Mesenchymal stem cell (in vitro differentiated cells and primary cell): ENCODE results near the gene IGSF8.

Experiments
- DNase-seq: peaks from one replicate; pipeline ENCODE4 v3.0.0-alpha.2; 2013
- H2AFZ ChIP-seq: one replicate; pipeline ENCODE4 v1.6.1; 2013; ENCODE audit warnings: low read depth, mild to moderate bottlenecking, control low read depth, inconsistent platforms, low read length, moderate library complexity
- H2AK5ac ChIP-seq: 2 replicates; pipeline ENCODE4 v1.6.1; 2013; ENCODE audit warnings: low read length, moderate library complexity, mild to moderate bottlenecking, inconsistent platforms; ENCODE audit not compliant: severe bottlenecking
- H2BK120ac ChIP-seq: one replicate; pipeline ENCODE4 v1.6.1; 2013; ENCODE audit warnings: low read depth, mild to moderate bottlenecking, inconsistent platforms, low read length, moderate library complexity
- H2BK12ac ChIP-seq, 2 experiments: one replicate each; pipeline ENCODE4 v1.6.1; 2013; ENCODE audit warnings: inconsistent platforms in 2 of 2, low read length in 2 of 2, mild to moderate bottlenecking in 2 of 2, moderate library complexity in 2 of 2, control low read depth in 1 of 2
- H2BK15ac ChIP-seq: one replicate; pipeline ENCODE4 v1.6.1; 2013; ENCODE audit warnings: mild to moderate bottlenecking, low read depth, inconsistent platforms; ENCODE audit not compliant: poor library complexity, severe bottlenecking
- H2BK5ac ChIP-seq: 2 replicates; pipeline ENCODE4 v1.6.1; 2013; ENCODE audit warnings: low read depth, mild to moderate bottlenecking, low read length, control low read depth, inconsistent platforms; ENCODE audit not compliant: poor library complexity, severe bottlenecking
- H3K14ac ChIP-seq, 2 experiments: one replicate each; pipeline ENCODE4 v1.6.1; 2013; ENCODE audit warnings: inconsistent platforms in 2 of 2, low read length in 2 of 2, control low read depth in 1 of 2, mild to moderate bottlenecking in 1 of 2, moderate library complexity in 1 of 2
- H3K18ac ChIP-seq, 2 experiments: one replicate each; pipeline ENCODE4 v1.6.1; 2013; ENCODE audit warnings: inconsistent platforms in 2 of 2, low read length in 2 of 2, control low read depth in 1 of 2, low read depth in 1 of 2, mild to moderate bottlenecking in 1 of 2
- H3K23ac ChIP-seq, 2 experiments: one replicate each; pipeline ENCODE4 v1.6.1; 2013; ENCODE audit warnings: inconsistent platforms in 2 of 2, low read length in 2 of 2, mild to moderate bottlenecking in 2 of 2, moderate library complexity in 2 of 2, control low read depth in 1 of 2
- H3K27ac ChIP-seq: 2 replicates; pipeline ENCODE4 v1.5.1; 2013; ENCODE audit warnings: mild to moderate bottlenecking, moderate library complexity, low read length, control low read depth, inconsistent platforms; ENCODE audit not compliant: poor library complexity, severe bottlenecking
- H3K27me3 ChIP-seq, 2 experiments: 2 replicates each; pipeline versions ENCODE4 v1.6.1 to v1.7.0; 2013; ENCODE audit warnings: low read length in 2 of 2, mild to moderate bottlenecking in 2 of 2, moderate library complexity in 2 of 2, control low read depth in 1 of 2, inconsistent platforms in 1 of 2; ENCODE audit not compliant: control insufficient read depth in 1 of 2, insufficient read depth in 1 of 2
- H3K36me3 ChIP-seq, 2 experiments: 2 replicates each; pipeline versions ENCODE4 v1.6.1 to v1.7.0; 2013; ENCODE audit warnings: low read length in 2 of 2, control low read depth in 1 of 2, inconsistent platforms in 1 of 2, low read depth in 1 of 2, mild to moderate bottlenecking in 1 of 2; ENCODE audit not compliant: insufficient read depth in 2 of 2, control insufficient read depth in 1 of 2
- H3K4ac ChIP-seq, 2 experiments: one replicate each; pipeline ENCODE4 v1.6.1; 2013; ENCODE audit warnings: inconsistent platforms in 2 of 2, low read length in 2 of 2, mild to moderate bottlenecking in 2 of 2, moderate library complexity in 2 of 2, control low read depth in 1 of 2, low read depth in 1 of 2
- H3K4me1 ChIP-seq: 2 replicates; pipeline ENCODE4 v1.6.1; 2013; ENCODE audit warnings: low read depth, low read length, control low read depth; ENCODE audit not compliant: control insufficient read depth, insufficient read depth
- H3K4me2 ChIP-seq: 2 replicates; pipeline ENCODE4 v1.6.1; 2013; ENCODE audit warnings: low read length, mild to moderate bottlenecking, inconsistent platforms; ENCODE audit not compliant: poor library complexity, severe bottlenecking
- H3K4me3 ChIP-seq, 2 experiments: 2 replicates each; pipeline versions ENCODE4 v1.5.1 to v1.7.0; 2013; ENCODE audit warnings: low read length in 2 of 2, mild to moderate bottlenecking in 2 of 2, control low read depth in 1 of 2, low read depth in 1 of 2; ENCODE audit not compliant: insufficient read depth in 1 of 2
- H3K79me1 ChIP-seq: replicated peaks from 2 replicates; pipeline ENCODE4 v1.6.1; 2013; ENCODE audit warnings: mild to moderate bottlenecking, control low read depth, low read length, inconsistent platforms; ENCODE audit not compliant: poor library complexity, severe bottlenecking
- H3K9ac ChIP-seq: 2 replicates; pipeline ENCODE4 v1.7.0; 2013; ENCODE audit warnings: mild to moderate bottlenecking, low read length, moderate library complexity
- H3K9me3 ChIP-seq: 2 replicates; pipeline ENCODE4 v1.7.0; 2013; ENCODE audit warnings: mild to moderate bottlenecking, low read length; ENCODE audit not compliant: control insufficient read depth
- H4K8ac ChIP-seq: one replicate; pipeline ENCODE4 v1.6.1; 2013; ENCODE audit warnings: inconsistent platforms, mild to moderate bottlenecking, low read length, moderate library complexity
- H4K91ac ChIP-seq: one replicate; pipeline ENCODE4 v1.6.1; 2013; ENCODE audit warnings: mild to moderate bottlenecking, low read length, inconsistent platforms
- WGBS: methylation state at CpG from one replicate; pipeline ENCODE4 v1.1.7; 2013; ENCODE audit warnings: mixed read lengths; 5-methylcytosine and 5-hydroxymethylcytosine counted together

IGSF8 gene

GRCh38 chr1:160097151-160097910 is 1.1 kb downstream of the IGSF8 start:
- H2BK15ac ChIP-seq = no peak overlapping the region
- no peak overlapping the region for H2AK5ac ChIP-seq
- H2BK5ac ChIP-seq = no peak overlapping the region
- H3K4ac ChIP-seq = no peak overlapping the region
- H2BK12ac ChIP-seq = no peak overlapping the region
- H4K8ac ChIP-seq = no peak overlapping the region
- H3K18ac ChIP-seq = no peak overlapping the region
- H2BK120ac ChIP-seq = no peak overlapping the region
- peaks cover 7 to 28% of the 10 kb centered on the region in 2 experiments for H3K36me3 ChIP-seq
- peaks cover 16% of the 10 kb centered on the region for H3K79me1 ChIP-seq
- peak overlapping the region; percentile 79 for H3K4me2 ChIP-seq
- H3K9me3 ChIP-seq = no peaks in the 10 kb centered on the region
- H2AFZ ChIP-seq = no peak overlapping the region
- H3K27ac ChIP-seq = no peak overlapping the region
- H3K23ac ChIP-seq = no peak overlapping the region
- no peak for DNase-seq
- no peak overlapping the region for H3K14ac ChIP-seq
- H3K9ac ChIP-seq = peak overlapping the region; percentile 81
- peaks cover 34% of the 10 kb centered on the region for H3K4me1 ChIP-seq
- peak overlapping the region; percentile 73 to 84 for H3K4me3 ChIP-seq
- 83% methylated on average over 5 of the region's 5 CpGs for WGBS
- no peak overlapping the region for H4K91ac ChIP-seq
- H3K27me3 ChIP-seq = no peaks in the 10 kb centered on the region

GRCh38 chr1:160096274-160097116 is 1.9 kb downstream of the IGSF8 start:
- Histone ChIP-seq H3K4me3 (no peak overlapping the region), H3K4me2 (no peak overlapping the region), H3K9ac (peak overlapping the region; percentile 60), H3K9me3 (no peaks in the 10 kb centered on the region), H2BK12ac (no peak overlapping the region), H4K91ac (no peak overlapping the region), H3K23ac (no peak overlapping the region), H2AFZ (no peak overlapping the region), H3K27ac (no peak overlapping the region), H3K79me1 (peaks cover 16% of the 10 kb centered on the region), H3K27me3 (no peaks in the 10 kb centered on the region), H3K14ac (no peak overlapping the region), H2BK120ac (no peak overlapping the region), H3K36me3 (peaks cover 13 to 37% of the 10 kb centered on the region in 2 experiments), H2BK5ac (no peak overlapping the region), H2BK15ac (no peak overlapping the region), H3K4me1 (peaks cover 32% of the 10 kb centered on the region), H3K18ac (no peak overlapping the region), H3K4ac (no peak overlapping the region), H4K8ac (no peak overlapping the region), H2AK5ac (no peak overlapping the region)
- WGBS = 84% methylated on average over 4 of the region's 4 CpGs
- peak; percentile 82 for DNase-seq

- Histone ChIP-seq H3K79me1 (peaks cover 16% of the 10 kb centered on the region), H2BK120ac (no peak overlapping the region), H3K4me1 (peaks cover 28% of the 10 kb centered on the region), H3K9ac (no peak overlapping the region), H3K18ac (no peak overlapping the region), H3K36me3 (peaks cover 13 to 44% of the 10 kb centered on the region in 2 experiments), H2BK15ac (no peak overlapping the region), H2AK5ac (no peak overlapping the region), H3K27ac (no peak overlapping the region), H4K8ac (no peak overlapping the region), H3K4ac (no peak overlapping the region), H2BK12ac (no peak overlapping the region), H2BK5ac (no peak overlapping the region), H3K23ac (no peak overlapping the region), H3K9me3 (no peaks in the 10 kb centered on the region), H3K27me3 (no peaks in the 10 kb centered on the region), H2AFZ (no peak overlapping the region), H3K4me2 (no peak overlapping the region), H3K4me3 (no peak overlapping the region), H4K91ac (no peak overlapping the region), H3K14ac (no peak overlapping the region)
- WGBS = 92% methylated on average over 4 of the region's 4 CpGs
- no peak for DNase-seq
These were observed 2.9 kb downstream of the IGSF8 start for GRCh38 chr1:160095382-160096105.

- Histone ChIP-seq H3K27ac (no peak overlapping the region), H2BK12ac (no peak overlapping the region), H2BK5ac (no peak overlapping the region), H2BK15ac (no peak overlapping the region), H3K4ac (no peak overlapping the region), H4K8ac (no peak overlapping the region), H3K23ac (no peak overlapping the region), H3K4me3 (no peak overlapping the region), H3K9me3 (no peaks in the 10 kb centered on the region), H3K14ac (no peak overlapping the region), H2AK5ac (no peak overlapping the region), H4K91ac (no peak overlapping the region), H3K4me2 (no peak overlapping the region), H2BK120ac (no peak overlapping the region), H3K18ac (no peak overlapping the region), H3K27me3 (no peaks in the 10 kb centered on the region), H2AFZ (no peak overlapping the region), H3K79me1 (peaks cover 16% of the 10 kb centered on the region), H3K4me1 (peaks cover 28% of the 10 kb centered on the region), H3K36me3 (peaks cover 13 to 47% of the 10 kb centered on the region in 2 experiments), H3K9ac (no peak overlapping the region)
- 95% methylated on average over 14 of the region's 14 CpGs for WGBS
- no peak for DNase-seq
These were observed 3.6 kb downstream of the IGSF8 start for GRCh38 chr1:160094806-160095205.
